Muscle of arm (tissue), 14 donors: Measurements from ENCODE around the gene BMERB1. TPM values are rescaled to one million over a fixed set of nuclear protein-coding genes. Genes with fewer than 3 reads are reported as not detected.
"Not testable (repeated sequence)": the region's sequence is repeated elsewhere in the genome, so short reads cannot be mapped to it uniquely, and the experiment has no call there.

Experiments used
- DNase-seq: peaks from one replicate; pipeline ENCODE4 v3.0.0-alpha.2; 2013
- long read RNA-seq, 11 donors: transcript quantifications; one replicate each; lab custom pipeline, GENCODE V29; 2026
- polyA plus RNA-seq, 12 donors: library from polyadenylated mRNA; unstranded; fragments of 120-200 nt; gene quantifications; one replicate each; pipeline ENCODE4 v1.2.1, GENCODE V29; 2013; ENCODE audit not compliant: insufficient read length in 12 of 12

The BMERB1 gene
- 10 to 100 TPM in 10 of 12 donors, 1 to 10 TPM in 1, not detected in 1; 9.5 to 32.3 (median 19.3) TPM for polyA plus RNA-seq
- long read RNA-seq, donor 1, transcript C16orf45-201 (6 exons, 2,404 nt) = major isoform, 8 of 28 reads
- long read RNA-seq, donor 1, partial matches to known transcripts = 20 of 28 reads
- long read RNA-seq, donor 1, other reads (novel, unspliced or antisense) = 0 of 28 reads
- long read RNA-seq, donor 2, transcript C16orf45-201 (6 exons, 2,404 nt) = major isoform, 9 of 24 reads
- long read RNA-seq, donor 2, partial matches to known transcripts = 15 of 24 reads
- long read RNA-seq, donor 2, other reads (novel, unspliced or antisense) = 0 of 24 reads
- long read RNA-seq, donor 3, transcript C16orf45-201 (6 exons, 2,404 nt) = major isoform, 6 of 13 reads
- long read RNA-seq, donor 3, partial matches to known transcripts = 7 of 13 reads
- long read RNA-seq, donor 3, other reads (novel, unspliced or antisense) = 0 of 13 reads
- long read RNA-seq, donor 4, partial matches to known transcripts = 0 of 3 reads
- long read RNA-seq, donor 4, other reads (novel, unspliced or antisense) = 0 of 3 reads
- long read RNA-seq, donor 5, transcript C16orf45-201 (6 exons, 2,404 nt) = major isoform, 10 of 15 reads
- long read RNA-seq, donor 5, partial matches to known transcripts = 5 of 15 reads
- long read RNA-seq, donor 5, other reads (novel, unspliced or antisense) = 0 of 15 reads
- long read RNA-seq, donor 6, transcript C16orf45-201 (6 exons, 2,404 nt) = major isoform, 7 of 15 reads
- long read RNA-seq, donor 6, partial matches to known transcripts = 8 of 15 reads
- long read RNA-seq, donor 6, other reads (novel, unspliced or antisense) = 0 of 15 reads
- long read RNA-seq, donor 7, partial matches to known transcripts = 13 of 16 reads
- long read RNA-seq, donor 7, other reads (novel, unspliced or antisense) = 0 of 16 reads
- long read RNA-seq, donor 8, transcript C16orf45-201 (6 exons, 2,404 nt) = major isoform, 9 of 10 reads
- long read RNA-seq, donor 8, partial matches to known transcripts = 0 of 10 reads
- long read RNA-seq, donor 8, other reads (novel, unspliced or antisense) = 0 of 10 reads
- long read RNA-seq, donor 9, transcript C16orf45-201 (6 exons, 2,404 nt) = major isoform, 6 of 19 reads
- long read RNA-seq, donor 9, partial matches to known transcripts = 13 of 19 reads
- long read RNA-seq, donor 9, other reads (novel, unspliced or antisense) = 0 of 19 reads
- long read RNA-seq, donor 10, transcript C16orf45-201 (6 exons, 2,404 nt) = major isoform, 8 of 8 reads
- long read RNA-seq, donor 10, partial matches to known transcripts = 0 of 8 reads
- long read RNA-seq, donor 10, other reads (novel, unspliced or antisense) = 0 of 8 reads
- long read RNA-seq, donor 11, transcript C16orf45-201 (6 exons, 2,404 nt) = major isoform, 10 of 11 reads
- long read RNA-seq, donor 11, partial matches to known transcripts = 0 of 11 reads
- long read RNA-seq, donor 11, other reads (novel, unspliced or antisense) = 0 of 11 reads

DNA sequence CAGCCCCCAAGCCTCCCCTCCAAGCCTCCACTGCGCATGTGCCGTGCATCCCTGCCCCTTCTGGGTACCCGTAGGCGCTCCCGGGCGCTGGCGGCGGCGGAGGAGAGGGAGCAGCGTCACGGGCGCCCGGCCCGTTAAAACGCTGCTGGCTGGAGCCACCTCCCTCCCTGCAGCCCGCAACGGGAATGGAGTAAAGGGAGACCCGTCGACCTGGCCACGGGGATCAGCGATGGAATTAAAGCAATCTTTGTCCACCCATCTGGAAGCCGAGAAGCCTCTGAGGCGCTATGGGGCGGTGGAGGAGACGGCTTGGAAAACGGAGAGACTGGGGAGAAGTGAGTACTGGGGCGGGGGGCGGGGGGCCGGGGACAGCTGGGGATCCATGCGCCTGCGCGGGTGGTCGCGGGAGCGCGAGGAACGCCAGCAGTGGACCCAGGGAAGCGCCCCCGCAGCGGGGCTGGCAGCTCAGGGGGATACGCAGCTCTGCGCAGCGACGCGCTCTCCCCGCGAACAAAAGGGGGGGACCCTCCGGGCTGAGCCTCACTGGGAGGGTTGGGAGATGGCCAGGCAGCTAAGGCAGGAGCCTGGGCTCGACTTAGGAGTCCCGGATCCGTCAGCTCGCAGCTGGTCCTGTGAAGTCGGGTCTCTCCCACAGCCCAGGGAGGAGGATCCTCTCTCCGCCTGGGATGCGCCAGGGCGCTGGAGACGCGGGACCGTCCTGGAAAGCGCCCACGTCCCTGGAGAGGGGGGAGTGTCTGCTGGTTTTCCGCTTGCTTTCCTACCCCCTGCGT lies at the start of gene BMERB1:
Gene BMERB1, plus strand, starts transcription at position 164 of the 791 bp plus-strand sequence. Its CDS starts 66 bp downstream, at position 230.
- peak; percentile 63 for DNase-seq

- not testable (repeated sequence) for DNase-seq
Observed at GRCh38 chr16:15388060-15388459, 46.3 kb upstream of the BMERB1 start.

DNA sequence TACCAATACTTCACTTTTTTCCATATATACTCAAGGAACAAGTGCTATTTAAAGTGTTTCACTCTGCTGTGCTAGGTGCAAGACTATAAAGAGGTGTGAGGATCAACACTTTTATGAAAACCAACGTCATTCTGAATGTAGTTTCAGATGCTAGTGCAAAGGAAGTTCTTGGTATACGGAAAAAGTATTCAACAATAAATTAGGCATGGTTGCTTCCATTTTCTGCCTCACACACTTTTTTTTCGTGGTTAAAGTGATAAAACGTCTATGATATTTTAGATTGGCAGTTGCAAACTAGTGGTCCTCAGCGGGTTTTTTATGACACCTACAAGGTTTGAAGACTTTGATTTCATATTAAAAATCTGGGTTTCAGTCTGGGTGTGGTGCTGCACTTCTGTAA lies 44.5 kb upstream of the BMERB1 start:
- not testable (repeated sequence) for DNase-seq

GRCh38 chr16:15393025-15393424 lies 41.4 kb upstream of the BMERB1 start:
- DNase-seq = not testable (repeated sequence)

GRCh38 chr16:15395631-15396508 lies 38.5 kb upstream of the BMERB1 start, which contains the start of gene MPV17L:
MPV17L (plus strand) TSS chr16:15395754; CDS start chr16:15395898, 144 bp downstream.
- peak; percentile 16 for DNase-seq

GRCh38 chr16:15396509-15396829 lies 37.9 kb upstream of the BMERB1 start:
- not testable (repeated sequence) for DNase-seq

DNA sequence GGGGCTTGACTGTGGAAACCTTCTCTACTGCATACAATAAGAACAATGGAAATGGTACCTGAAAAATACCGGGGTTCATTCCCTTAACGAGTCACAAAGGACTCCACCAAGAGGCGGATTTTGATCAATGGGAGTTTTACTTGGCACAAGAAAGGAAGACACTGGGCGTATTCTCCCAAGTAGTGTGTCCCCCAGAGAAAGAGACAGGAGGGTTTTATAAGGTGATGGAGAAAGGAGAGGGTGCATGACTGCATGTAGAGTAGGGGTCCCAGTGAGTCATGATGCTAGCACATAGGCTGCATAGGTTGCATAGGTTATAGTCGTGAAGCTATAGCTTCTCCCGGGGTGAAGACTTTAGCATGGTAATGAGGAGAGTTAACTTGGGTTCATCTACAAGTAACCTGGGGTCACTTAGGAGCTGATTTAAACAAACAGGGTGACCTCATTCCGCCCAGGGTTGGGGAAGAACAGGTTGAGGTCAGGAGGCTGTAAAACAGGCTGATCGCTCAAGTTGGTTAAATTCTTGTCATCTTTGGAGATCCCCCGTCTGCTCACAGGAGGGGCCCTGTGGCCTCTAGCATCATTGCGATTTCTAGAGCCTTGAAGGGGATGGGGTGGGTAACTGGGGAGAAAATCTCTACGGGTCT lies 37.3 kb upstream of the BMERB1 start:
- no peak for DNase-seq

DNA sequence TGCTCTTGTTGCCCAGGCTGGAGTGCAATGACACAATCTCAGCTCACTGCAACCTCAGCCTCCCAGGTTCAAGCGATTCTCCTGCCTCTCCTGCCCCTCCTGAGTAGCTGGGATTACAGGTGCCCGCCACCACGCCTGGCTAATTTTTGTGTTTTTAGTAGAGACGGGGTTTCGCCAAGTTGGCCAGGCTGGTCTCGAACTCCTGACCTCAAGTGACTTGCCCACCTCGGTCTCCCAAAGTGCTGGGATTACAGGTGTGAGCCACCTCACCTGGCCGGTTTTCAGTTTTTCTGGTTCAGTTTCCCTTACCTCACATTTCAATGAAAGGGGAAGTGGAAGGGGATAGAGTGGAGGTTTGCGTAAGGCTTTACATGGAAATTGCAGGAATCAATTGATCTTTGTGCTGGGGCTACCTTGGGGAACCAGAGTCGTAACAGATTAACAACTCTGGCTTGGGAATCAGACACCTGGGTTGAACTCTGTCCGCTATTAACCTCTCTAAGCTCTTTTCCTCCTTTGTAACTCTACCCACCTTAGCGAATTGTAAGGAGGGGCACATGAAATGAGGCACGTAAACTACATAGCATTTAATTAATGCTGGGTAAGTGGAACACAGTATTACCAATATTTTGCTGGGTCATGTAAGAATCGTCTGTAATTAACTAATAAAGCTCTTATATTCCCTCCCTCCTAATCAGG lies 35.6 kb upstream of the BMERB1 start:
- DNase-seq = no peak

GRCh38 chr16:15399317-15399716 lies 35.1 kb upstream of the BMERB1 start:
- no peak for DNase-seq

GRCh38 chr16:15400314-15400713 lies 34.1 kb upstream of the BMERB1 start:
- DNase-seq = not testable (repeated sequence)

DNA sequence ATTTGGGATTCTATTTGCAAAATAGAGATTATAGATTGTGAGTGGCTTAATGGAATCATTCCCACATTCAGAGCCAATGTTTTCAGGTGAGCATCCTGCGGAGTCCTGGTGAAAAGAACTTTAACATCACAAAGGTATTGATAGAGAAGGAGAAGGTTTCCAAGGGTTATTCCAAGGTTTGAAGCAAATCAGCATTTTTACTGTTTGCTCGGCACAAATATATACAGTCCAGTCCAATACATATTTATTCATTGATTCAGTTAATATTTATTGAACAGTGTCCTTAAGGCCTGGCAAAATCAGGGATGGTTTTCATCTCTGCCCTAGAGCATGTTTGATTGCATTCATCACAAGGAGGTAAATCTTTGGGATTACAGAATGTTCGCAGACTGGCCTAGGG lies 32.4 kb upstream of the BMERB1 start:
- no peak for DNase-seq

DNA sequence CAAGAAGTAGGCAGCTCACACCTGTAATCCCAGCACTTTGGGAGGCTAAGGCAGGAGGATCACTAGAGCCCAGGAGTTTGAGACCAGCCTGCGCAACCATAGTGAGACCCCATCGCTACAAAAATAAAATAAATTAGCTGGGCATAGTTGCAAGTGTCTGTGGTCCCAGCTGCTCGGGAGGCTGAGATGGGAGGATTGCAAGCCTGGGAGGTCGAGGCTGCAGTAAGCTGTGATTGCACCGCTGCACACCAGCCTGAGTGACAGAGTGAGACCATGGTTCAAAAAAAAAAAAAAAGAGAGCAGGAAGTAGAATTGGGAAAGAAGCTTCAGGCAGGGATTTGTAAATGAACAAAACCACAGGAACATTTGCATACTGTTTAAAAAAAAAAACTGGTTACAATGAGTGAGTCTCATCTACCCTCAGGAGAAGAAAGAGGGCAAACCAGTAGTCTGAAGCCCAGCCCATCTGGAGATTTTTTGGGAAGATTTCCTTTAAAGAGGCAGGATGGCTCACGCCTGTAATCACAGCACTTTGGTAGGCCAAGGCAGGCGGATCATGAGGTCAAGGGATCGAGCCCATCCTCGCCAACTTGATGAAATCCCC lies 30.9 kb upstream of the BMERB1 start:
- no peak for DNase-seq

- DNase-seq = not testable (repeated sequence)
Observed at GRCh38 chr16:15404091-15404490, 30.3 kb upstream of the BMERB1 start.

DNA sequence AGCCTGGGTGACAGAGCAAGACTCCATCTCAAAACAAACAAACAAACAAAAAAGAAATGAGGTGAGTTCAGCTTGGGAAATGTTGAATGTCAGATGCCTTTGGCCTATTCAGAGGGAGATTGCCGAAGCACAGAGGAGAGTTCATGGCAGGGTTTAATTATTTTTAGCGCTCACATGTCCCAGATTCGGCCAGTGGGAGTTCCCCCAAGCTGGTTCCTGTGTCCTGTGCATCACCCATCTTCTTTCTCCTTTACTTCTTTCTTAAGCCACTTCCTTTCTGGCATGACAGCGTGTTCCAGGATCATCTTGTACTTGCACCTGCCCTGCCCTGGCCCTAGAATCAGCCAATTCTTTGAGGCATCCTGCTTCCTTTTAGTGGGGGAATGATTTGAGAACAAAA lies 29.6 kb upstream of the BMERB1 start:
- no peak for DNase-seq

GRCh38 chr16:15407756-15408155 lies 26.6 kb upstream of the BMERB1 start:
- DNase-seq = not testable (repeated sequence)

DNA sequence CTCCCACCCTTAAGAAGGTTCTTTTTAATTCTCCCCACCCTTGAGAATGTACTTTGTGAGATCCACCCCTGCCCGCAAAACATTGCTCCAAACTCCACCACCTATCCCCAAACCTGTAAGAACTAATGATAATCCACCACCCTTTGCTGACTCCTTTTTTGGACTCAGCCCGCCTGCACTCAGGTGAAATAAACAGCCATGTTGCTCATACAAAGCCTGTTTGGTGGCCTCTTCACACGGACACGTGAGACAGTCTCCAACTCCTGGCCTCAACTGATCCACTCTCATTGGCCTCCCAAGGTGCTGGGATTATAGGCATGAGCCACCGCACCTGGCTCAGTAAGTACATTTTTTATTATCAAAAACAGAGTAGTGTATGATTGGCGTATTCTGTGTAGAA lies 24.9 kb upstream of the BMERB1 start:
- DNase-seq = not testable (repeated sequence)

GRCh38 chr16:15415511-15415985 lies 18.8 kb upstream of the BMERB1 start:
- DNase-seq = no peak

- no peak for DNase-seq
Observed at GRCh38 chr16:15417197-15417596, 17.2 kb upstream of the BMERB1 start.
